Astrocyte of the hippocampus (primary cell): ENCODE measurements around the gene MUC5B.

Experiments used
- DNase-seq: peaks from one replicate; pipeline ENCODE4 v3.0.0; 2011; ENCODE audit warnings: low read depth, low spot score

Gene MUC5B

GRCh38 chr11:1280116-1281035 lies 57.5 kb downstream of the MUC5B start:
- no peak for DNase-seq

GRCh38 chr11:1281326-1281973 lies 58.6 kb downstream of the MUC5B start:
- DNase-seq, result no peak

- DNase-seq, result no peak
Measured at GRCh38 chr11:1281974-1282365, 59.1 kb downstream of the MUC5B start.

- DNase-seq, result no peak
Measured at GRCh38 chr11:1283091-1283511, 60.2 kb downstream of the MUC5B start.

- no peak for DNase-seq
Measured at GRCh38 chr11:1283906-1284305, 61.0 kb downstream of the MUC5B start.

GRCh38 chr11:1285316-1285744 lies 62.5 kb downstream of the MUC5B start:
- no peak for DNase-seq

GRCh38 chr11:1285876-1286275 lies 63.0 kb downstream of the MUC5B start:
- DNase-seq, result no peak

GRCh38 chr11:1287928-1288327 lies 65.1 kb downstream of the MUC5B start:
- no peak for DNase-seq

- DNase-seq, result no peak
Measured at GRCh38 chr11:1288426-1289151, 65.7 kb downstream of the MUC5B start.

GRCh38 chr11:1289211-1289935 lies 66.5 kb downstream of the MUC5B start:
- DNase-seq, result no peak

- DNase-seq, result no peak
Measured at GRCh38 chr11:1290052-1291040, 67.5 kb downstream of the MUC5B start.

GRCh38 chr11:1291295-1292017 lies 68.6 kb downstream of the MUC5B start:
- no peak for DNase-seq

GRCh38 chr11:1292018-1292643 lies 69.3 kb downstream of the MUC5B start:
- no peak for DNase-seq

- DNase-seq, result no peak
Measured at GRCh38 chr11:1292644-1293618, 70.1 kb downstream of the MUC5B start.

GRCh38 chr11:1293619-1294015 lies 70.8 kb downstream of the MUC5B start:
- no peak for DNase-seq

GRCh38 chr11:1295086-1295485 lies 72.2 kb downstream of the MUC5B start:
- no peak for DNase-seq

- DNase-seq, result no peak
Measured at GRCh38 chr11:1295591-1295990, 72.7 kb downstream of the MUC5B start.

GRCh38 chr11:1296287-1296686 lies 73.4 kb downstream of the MUC5B start:
- no peak for DNase-seq
